Renal cortex interstitium (tissue), 11 donors: ENCODE data around the gene LAMC2. TPM values are rescaled to one million over a fixed set of nuclear protein-coding genes. Genes with fewer than 3 reads are reported as not detected.
A peak's percentile ranks its signal among the peaks of the same experiment; 100 is the strongest.

Experiments
- DNase-seq, 11 donors: peaks; one replicate each; pipeline ENCODE4 v3.0.0-alpha.2; 2013; ENCODE audit warnings: low read depth in 9 of 11, low spot score in 4 of 11; ENCODE audit errors: extremely low read depth in 1 of 11
- polyA plus RNA-seq, 3 donors: library from polyadenylated mRNA; unstranded; fragments of 120-200 nt; gene quantifications; one replicate each; pipeline ENCODE4 v1.2.1, GENCODE V29; 2013; ENCODE audit not compliant: insufficient read length in 3 of 3

The LAMC2 gene
- polyA plus RNA-seq, 3 donors, result 4.8 to 7.4 (median 6.0) TPM

DNA sequence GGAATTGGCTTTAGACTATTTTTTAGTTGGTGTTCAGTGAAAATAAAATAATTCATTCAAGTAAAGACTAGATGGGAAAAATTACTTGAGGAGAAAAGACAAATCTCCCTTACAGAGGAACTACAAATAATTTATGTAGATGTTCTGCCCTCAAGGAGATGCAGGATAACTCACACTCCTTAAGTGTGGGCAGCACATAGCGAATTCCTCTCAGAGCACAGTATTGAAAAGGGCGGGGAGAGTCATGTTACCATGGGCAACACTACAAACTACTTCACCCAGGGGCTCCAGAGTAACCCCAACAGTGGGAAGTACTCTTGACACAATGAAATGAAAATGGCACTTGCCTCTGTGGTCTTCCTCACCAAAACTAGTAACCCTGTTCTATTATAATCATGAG is 20.6 kb upstream of the LAMC2 start:
- DNase-seq, result no peak

- DNase-seq, result no peak
Observed at GRCh38 chr1:183166454-183166853, 19.6 kb upstream of the LAMC2 start.

DNA sequence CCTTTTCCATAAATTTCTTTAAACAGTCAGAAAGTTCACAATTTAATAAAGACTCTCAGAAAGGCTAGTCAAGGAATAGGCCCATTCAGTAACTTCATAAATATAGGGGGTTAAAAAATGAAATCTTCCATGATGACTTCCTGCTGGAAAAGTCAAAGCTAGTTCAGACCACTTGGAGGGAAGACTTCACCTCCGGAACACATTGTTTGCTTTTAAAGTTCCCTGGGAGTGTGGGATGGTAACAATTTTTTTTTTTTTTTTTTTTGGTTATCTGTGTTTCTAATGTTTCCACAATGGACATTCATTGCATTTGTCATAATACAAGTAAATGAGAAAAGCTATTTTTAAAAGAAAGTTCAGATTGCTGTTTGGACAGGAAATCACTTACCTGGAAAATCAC is 18.4 kb upstream of the LAMC2 start:
- no peak for DNase-seq

GRCh38 chr1:183168308-183168707 is 17.8 kb upstream of the LAMC2 start:
- DNase-seq, result no peak

DNA sequence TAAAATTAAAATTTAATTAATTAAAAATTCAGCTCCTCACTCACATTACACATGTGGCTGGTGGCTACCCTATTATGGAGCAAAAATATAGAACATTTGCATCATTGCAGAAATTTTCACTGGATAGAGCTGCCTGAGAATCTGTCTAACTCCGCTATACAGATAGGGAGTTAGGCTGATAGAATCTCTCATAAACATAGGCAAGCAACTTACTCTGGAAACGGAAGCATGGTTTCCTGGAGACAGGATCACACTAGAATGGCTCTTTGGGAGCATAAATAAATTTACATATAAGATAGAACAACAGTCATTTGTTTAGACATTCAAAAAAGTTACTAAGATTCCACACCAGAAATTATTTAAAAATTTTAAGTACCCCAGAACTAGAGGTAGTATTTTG is 12.2 kb upstream of the LAMC2 start:
- no peak for DNase-seq

DNA sequence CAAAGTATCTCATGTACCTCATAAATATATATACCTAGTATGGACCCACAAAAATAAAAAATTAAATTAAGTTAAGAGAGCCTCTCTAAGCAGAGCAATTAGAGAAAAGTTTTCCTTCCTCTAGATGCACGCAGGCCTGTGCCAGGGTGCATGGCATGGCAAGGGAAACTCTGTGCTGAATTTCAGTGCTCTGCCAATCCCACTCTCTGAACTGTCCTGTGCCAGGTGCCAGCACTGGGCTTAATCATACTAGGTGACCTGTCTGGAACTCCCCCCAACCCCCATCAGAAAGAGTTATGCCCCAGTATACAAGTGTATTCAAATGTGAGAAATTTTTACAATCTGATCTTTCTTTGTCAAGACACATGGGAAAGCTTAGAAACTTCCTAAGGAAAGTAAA is 10.4 kb upstream of the LAMC2 start:
- DNase-seq, result no peak

DNA sequence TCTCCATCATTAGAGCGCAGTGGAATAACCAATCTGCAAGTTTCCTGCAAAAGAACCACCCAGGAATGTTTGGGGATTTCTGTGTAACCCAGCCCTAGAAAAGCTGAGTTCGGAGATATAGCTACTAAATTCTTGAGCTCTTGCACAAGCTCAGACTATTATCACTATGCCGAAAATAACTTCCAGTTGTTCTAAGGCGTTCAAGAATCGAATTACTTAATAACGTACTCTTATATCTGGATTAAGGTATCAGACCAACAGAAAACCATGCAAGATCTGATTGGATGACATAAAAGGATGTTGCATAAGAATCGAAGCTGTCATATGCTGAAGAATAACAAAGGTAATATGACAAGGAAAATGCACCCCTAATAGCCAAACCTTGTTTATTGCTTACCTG is 7.5 kb upstream of the LAMC2 start:
- no peak for DNase-seq

- no peak for DNase-seq
Observed at GRCh38 chr1:183179033-183179432, 7.0 kb upstream of the LAMC2 start.

GRCh38 chr1:183180218-183180617 is 5.8 kb upstream of the LAMC2 start:
- peak in 5 of 11 donors; percentile 46 to 74 (median 52) for DNase-seq

GRCh38 chr1:183180634-183181056 is 5.4 kb upstream of the LAMC2 start:
- DNase-seq, result no peak

DNA sequence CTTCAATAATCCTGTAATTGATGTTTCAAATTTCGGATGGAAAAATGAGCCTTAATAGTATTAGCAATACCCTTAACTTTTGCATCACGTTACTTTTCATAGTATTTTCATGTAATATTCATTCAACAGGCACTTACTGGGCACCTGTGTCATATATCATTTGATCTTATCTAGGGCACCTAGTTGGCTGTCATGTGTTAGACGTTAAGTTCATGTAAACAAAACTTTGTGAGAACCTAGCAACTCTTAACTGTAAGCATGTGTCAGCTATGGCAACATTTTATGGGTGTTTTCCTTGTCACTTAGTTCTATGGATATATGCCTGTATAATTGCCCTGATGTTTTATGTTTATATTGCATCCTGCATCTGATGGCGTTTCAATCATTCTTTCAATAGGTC is 777 bp downstream of the LAMC2 start:
- DNase-seq, result no peak

- DNase-seq, result no peak
Observed at GRCh38 chr1:183188240-183188639, 2.2 kb downstream of the LAMC2 start.

GRCh38 chr1:183191833-183192232 is 5.8 kb downstream of the LAMC2 start:
- DNase-seq, result no peak

- DNase-seq, result no peak
Observed at GRCh38 chr1:183193963-183194525, 8.0 kb downstream of the LAMC2 start.

DNA sequence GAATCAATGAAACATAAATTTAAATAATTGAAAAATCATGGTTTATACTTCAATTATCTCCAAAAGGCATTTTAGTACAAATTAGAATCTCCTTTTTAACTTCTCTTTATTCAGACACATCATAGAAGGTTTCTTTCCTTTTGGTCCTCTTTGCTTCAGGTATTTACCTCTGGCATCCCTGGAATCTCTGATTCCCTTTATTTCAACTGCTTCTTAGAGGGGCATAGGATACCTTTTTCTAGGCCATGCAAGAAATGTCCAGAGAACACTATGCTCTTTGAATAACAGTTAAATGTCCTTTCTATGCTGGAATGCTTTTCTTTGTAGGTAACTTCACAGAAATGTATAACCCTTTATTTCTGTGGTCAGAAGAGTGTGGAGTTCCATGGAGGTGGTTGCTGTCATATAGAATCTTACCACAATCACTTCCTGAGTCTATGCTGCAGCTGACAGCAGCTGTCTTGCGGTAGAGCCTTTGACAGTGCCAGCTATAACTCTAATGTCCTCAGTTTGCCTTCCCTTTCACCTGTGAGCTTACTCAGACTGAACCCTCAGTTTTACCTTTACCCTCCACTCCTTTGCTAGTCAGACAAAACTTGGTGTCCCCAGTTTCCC is 8.6 kb downstream of the LAMC2 start:
- DNase-seq, result no peak

DNA sequence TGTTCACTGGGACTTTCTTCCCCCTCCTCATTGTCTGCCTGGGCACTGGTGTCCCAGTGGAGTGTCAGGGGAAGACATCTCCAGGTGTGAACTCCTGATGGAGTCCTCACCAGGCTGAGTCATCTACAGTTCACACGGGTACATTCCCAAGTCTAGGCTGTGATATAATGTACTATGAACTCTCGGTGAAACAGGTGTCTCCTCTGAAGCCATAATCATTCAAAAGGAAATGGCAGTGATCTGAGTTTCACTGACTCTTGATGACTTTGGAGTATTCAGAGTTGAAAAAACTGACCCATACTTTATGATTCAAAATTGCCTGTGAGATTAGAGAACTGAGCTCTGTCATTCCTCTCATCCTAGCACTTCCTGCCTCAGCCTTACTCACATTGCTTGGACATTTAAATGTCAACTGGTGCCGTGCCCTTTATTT is 9.1 kb downstream of the LAMC2 start:
- no peak for DNase-seq

DNA sequence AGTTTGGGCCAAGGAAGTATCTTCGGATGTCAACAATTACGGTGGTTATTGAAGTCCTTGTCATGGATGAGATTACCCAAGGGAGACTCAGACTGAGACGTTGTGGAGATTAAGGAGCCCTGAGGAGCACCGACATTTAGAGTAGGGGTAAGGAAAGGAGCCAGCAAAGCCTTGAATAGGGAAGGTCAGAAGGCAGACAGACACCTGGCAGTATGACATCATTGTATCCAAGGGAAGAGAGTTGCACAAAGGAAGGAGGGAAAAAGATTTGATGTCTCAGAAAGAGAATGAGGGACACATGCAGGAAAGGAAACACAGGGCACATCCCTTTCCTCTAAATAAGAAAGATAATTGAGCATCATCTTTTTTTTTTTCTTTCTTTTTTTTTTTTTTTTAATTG is 11.7 kb downstream of the LAMC2 start:
- DNase-seq, result no peak

- peak in 4 of 11 donors; percentile 31 to 65 (median 64) for DNase-seq
Observed at GRCh38 chr1:183198463-183198862, 12.4 kb downstream of the LAMC2 start.

- DNase-seq, result no peak
Observed at GRCh38 chr1:183199304-183199703, 13.2 kb downstream of the LAMC2 start.

GRCh38 chr1:183200451-183200850 is 14.4 kb downstream of the LAMC2 start:
- no peak for DNase-seq

GRCh38 chr1:183203094-183203493 is 17.0 kb downstream of the LAMC2 start:
- no peak for DNase-seq
